OCI-LY3 (cell line): ENCODE data around the gene DRG2.

ENCODE experiments used
- CTCF ChIP-seq: fragments of 200-600, 300-600 bp; sonication (generic); IDR thresholded peaks from 2 replicates; pipeline ENCODE4 v1.5.1; 2014; ENCODE audit warnings: antibody characterized with exemption, low read length, low read depth
- EZH2phosphoT487 ChIP-seq: fragments of 200-600 bp; shearing (Covaris generic); IDR thresholded peaks from 2 replicates; pipeline ENCODE4 v1.6.1; 2018; ENCODE audit warnings: antibody characterized with exemption, mixed run types, low read depth

- no peak for TF ChIP-seq CTCF
- TF ChIP-seq EZH2phosphoT487, result no peak
Measured at GRCh38 chr17:18070861-18071340, 16.8 kb upstream of the DRG2 start.
